WERI-Rb-1 (cell line): ENCODE data around the gene GMEB2.

ENCODE experiments used
- DNase-seq: peaks from one replicate; pipeline ENCODE4 v3.0.0-alpha.2; 2020
- H3K27ac ChIP-seq: fragments of 250-450 bp; sonication (Bioruptor Pico); 2 replicates; pipeline ENCODE4 v1.5.1; 2020; ENCODE audit warnings: mild to moderate bottlenecking, moderate library complexity
- H3K27me3 ChIP-seq: fragments of 250-450 bp; sonication (Bioruptor Pico); 2 replicates; pipeline ENCODE4 v1.5.1; 2021; ENCODE audit warnings: mild to moderate bottlenecking, low read depth, moderate library complexity; ENCODE audit not compliant: insufficient read depth, severe bottlenecking
- H3K36me3 ChIP-seq: fragments of 250-450 bp; sonication (Bioruptor Pico); 2 replicates; pipeline ENCODE4 v1.5.1; 2020; ENCODE audit warnings: mild to moderate bottlenecking, moderate library complexity
- H3K4me3 ChIP-seq: 2 replicates; pipeline ENCODE4 v1.5.1; 2011; ENCODE audit warnings: low read depth, mild to moderate bottlenecking, control low read depth, low read length
- H3K9me3 ChIP-seq: fragments of 250-450 bp; sonication (Bioruptor Pico); 2 replicates; pipeline ENCODE4 v1.5.1; 2021; ENCODE audit warnings: mild to moderate bottlenecking, moderate library complexity; ENCODE audit not compliant: severe bottlenecking
- TF ChIP-seq, protein P1 (sequence below): IDR thresholded peaks from 2 replicates; pipeline ENCODE4 v1.5.1; 2011; ENCODE audit warnings: low read depth, mild to moderate bottlenecking, control low read depth, inconsistent platforms, low read length

Gene GMEB2

DNA sequence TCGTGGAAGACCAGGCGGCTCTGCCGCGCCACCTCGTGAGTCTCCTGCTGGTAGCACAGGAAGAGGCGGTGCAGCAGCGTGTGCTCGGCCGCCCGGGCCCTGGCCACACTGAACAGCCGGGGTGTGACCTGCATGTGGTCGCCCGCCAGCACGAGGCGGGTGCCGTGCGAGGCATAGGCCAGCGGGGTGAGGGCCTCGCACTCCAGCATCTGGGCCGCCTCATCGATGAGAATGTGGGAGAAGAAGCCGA lies 59.8 kb downstream of the GMEB2 start:
- H3K27ac ChIP-seq: no peak overlapping the region
- H3K27me3 ChIP-seq: no peaks in the 10 kb centered on the region
- no peak overlapping the region for H3K4me3 ChIP-seq
- H3K36me3 ChIP-seq: no peaks in the 10 kb centered on the region; the same call in none of the 2 replicates
- TF ChIP-seq, protein P1, sequence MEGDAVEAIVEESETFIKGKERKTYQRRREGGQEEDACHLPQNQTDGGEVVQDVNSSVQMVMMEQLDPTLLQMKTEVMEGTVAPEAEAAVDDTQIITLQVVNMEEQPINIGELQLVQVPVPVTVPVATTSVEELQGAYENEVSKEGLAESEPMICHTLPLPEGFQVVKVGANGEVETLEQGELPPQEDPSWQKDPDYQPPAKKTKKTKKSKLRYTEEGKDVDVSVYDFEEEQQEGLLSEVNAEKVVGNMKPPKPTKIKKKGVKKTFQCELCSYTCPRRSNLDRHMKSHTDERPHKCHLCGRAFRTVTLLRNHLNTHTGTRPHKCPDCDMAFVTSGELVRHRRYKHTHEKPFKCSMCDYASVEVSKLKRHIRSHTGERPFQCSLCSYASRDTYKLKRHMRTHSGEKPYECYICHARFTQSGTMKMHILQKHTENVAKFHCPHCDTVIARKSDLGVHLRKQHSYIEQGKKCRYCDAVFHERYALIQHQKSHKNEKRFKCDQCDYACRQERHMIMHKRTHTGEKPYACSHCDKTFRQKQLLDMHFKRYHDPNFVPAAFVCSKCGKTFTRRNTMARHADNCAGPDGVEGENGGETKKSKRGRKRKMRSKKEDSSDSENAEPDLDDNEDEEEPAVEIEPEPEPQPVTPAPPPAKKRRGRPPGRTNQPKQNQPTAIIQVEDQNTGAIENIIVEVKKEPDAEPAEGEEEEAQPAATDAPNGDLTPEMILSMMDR: no peak
- DNase-seq: no peak
- no peaks in the 10 kb centered on the region for H3K9me3 ChIP-seq

DNA sequence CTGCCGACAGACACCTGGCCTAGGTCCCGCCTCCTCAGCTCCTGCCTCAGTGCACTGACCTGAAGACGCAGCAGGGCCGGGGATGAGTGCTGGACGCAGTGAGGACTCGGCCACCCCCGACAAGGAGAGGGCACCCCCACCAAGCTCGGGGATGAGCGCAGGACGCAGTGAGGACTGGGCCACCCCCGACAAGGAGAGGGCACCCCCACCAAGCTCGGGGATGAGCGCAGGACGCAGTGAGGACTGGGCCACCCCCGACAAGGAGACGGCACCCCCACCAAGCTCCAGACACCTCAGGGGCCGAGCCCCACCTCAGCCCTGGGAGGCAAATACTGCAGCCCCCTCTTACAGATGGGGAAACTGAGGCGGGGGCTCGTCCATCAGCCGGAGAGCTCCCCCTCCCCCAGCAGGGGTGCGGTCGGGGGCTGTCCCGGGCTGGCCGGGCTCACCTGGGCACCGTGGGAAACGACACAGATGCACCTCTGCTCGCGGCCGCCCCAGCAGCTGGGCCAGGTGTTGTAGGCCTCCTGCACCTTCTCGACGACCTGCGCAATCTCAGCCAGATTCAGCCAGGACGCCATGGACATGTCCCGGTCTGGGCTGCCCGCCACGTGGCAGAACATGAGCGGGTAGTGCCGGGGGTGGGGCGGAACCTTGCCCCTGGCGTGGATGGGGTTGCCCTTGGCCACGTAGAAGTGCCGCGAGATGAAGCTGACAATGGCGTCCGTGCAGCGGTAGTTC lies 60.3 kb downstream of the GMEB2 start:
- H3K9me3 ChIP-seq: no peaks in the 10 kb centered on the region
- TF ChIP-seq, protein P1: no peak
- no peaks in the 10 kb centered on the region; the same call in none of the 2 replicates for H3K36me3 ChIP-seq
- no peak for DNase-seq
- no peak overlapping the region for H3K4me3 ChIP-seq
- no peak overlapping the region for H3K27ac ChIP-seq
- no peaks in the 10 kb centered on the region for H3K27me3 ChIP-seq

DNA sequence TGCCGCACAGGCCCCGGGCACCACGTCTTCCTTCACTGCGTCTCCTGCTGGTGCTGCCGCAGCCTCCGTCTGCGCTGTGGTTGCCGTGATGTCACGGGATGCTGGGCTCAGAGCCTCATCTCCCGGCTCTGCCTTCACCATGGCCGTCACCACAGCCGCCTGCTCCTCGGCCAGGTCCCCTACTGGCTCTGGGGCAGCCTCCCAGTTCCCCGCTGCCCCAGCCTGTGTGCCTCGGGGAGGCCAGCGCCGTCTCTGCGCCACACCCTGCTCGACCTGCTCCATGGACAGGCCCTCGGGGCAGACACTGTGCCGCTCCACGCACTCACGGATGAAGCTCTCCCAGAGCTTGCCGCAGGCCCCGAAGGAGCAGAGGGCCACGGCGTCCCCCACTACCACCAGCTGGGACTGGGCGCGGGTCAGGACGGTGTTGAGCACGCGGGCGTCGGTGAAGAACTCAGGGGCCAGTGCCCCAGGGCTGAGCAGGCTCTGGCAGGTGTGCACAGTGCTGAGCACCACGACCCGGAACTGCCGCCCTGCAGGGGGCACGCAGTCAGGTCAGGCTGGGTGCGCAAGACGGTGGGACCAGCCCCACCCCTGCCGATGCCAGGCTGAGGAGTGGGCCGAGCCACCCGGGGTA lies 61.1 kb downstream of the GMEB2 start:
- H3K36me3 ChIP-seq: no peaks in the 10 kb centered on the region; the same call in none of the 2 replicates
- TF ChIP-seq, protein P1: no peak

DNA sequence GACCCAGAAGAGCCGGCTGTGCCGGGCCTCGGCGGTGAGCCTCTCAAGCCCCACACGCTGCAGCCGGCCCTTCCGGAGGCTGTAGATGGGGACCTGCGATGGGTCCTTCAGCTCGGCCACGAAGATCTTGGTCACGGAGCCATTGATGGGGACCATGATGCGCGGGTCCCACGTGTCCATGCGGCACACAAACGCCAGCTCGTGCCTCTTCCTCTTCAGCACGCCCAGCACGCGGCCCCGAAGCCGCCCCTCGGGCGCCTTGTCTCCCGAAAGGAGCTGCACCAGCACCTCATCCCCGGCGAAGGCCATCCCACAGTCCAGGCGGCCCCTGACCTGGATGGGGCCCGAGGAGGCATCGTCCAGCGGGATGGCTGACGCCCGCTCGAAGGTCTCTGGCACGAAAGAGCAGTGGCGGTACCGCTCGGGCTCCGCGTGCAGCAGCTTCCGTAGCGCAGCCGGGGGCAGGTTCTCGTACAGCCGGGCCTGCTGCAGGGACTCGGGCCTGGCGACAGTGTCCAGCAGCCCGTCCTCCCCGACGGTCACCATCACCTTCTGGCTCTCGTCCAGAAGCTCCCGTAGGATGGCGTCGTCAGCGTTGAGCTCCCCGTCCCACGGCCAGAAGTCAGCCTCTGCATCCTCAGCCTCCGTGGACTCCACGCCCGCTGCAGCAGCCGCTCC lies 61.7 kb downstream of the GMEB2 start:
- H3K27me3 ChIP-seq: no peaks in the 10 kb centered on the region
- H3K9me3 ChIP-seq: no peaks in the 10 kb centered on the region
- no peak for DNase-seq
- no peaks in the 10 kb centered on the region; the same call in none of the 2 replicates for H3K36me3 ChIP-seq
- TF ChIP-seq, protein P1: no peak
- H3K4me3 ChIP-seq: no peak overlapping the region
- no peak overlapping the region for H3K27ac ChIP-seq

More for the DNA sequence above, 61.1 kb downstream of the GMEB2 start:
- Histone ChIP-seq H3K4me3 (no peak overlapping the region), H3K9me3 (no peaks in the 10 kb centered on the region), H3K27ac (no peak overlapping the region), H3K27me3 (no peaks in the 10 kb centered on the region)
- no peak for DNase-seq

- Histone ChIP-seq H3K4me3 (no peak overlapping the region), H3K36me3 (no peaks in the 10 kb centered on the region; the same call in none of the 2 replicates), H3K27ac (no peak overlapping the region), H3K9me3 (no peaks in the 10 kb centered on the region), H3K27me3 (no peaks in the 10 kb centered on the region)
- TF ChIP-seq, protein P1: no peak
- DNase-seq: no peak
Measured at GRCh38 chr20:63564036-63564810, 62.7 kb downstream of the GMEB2 start.
